ENCODE data around the gene ACSM3. TPM values are rescaled to one million over a fixed set of nuclear protein-coding genes. Genes with fewer than 3 reads are reported as not detected.

The ACSM3 gene
- total and polyA plus RNA-seq, 9 of the 15 experiments (the other 6 are each of a cell fraction or from before 2014, with no cell fraction given), result 112 to 420 (median 182) TPM

DNA sequence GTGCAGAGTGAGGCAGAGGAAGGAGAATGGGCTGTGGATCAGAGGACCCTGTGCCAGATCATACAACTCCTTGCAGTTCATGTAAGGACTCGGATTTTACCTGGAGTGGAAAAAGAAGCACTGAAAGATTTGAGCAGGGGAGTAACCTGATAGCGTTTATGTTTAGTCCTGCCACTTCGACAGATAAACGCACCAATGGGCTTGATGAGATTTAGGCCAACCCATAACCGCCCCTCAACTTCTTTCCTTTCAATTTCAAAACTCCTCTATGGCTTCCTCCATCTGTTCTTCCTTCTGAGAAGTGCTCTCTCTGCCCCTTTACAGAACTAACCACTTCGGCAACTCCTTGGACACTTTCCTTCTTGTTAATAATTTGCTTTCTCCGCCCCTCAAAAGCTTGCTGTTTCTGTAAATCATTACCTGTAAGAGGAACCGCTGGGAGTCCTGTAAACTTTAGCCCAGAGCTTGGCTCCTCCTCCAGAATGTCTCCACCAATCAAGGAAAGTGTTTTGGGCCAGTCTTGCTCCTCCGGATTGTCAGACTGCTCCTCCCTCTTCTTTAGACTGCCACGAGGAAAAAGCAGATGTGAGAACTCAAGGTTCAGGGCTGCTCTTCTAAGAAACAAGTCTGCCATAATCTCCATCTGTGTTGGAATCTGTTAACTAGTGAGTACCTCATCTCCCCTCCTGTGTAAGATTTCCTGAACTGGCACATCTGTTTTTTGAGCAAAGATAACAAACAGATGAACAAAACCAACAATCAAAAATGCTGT lies at the start of gene ACSM3 (continued):
- TF ChIP-seq REST (IDR thresholded peaks at IDR 0.05; ENCODE audit: borderline replicate concordance) (no peak), REST (CRISPR knock-in tag; IDR thresholded peaks at IDR 0.05; ENCODE audit: low read depth) (no peak), ZNF197 (CRISPR knock-in tag; IDR thresholded peaks at IDR 0.05; ENCODE audit: low read depth) (peak; percentile 72; the same call in 1 of the 2 replicates), MEF2A (IDR thresholded peaks at IDR 0.05; ENCODE audit: control insufficient read depth, low read depth, low read length) (no peak), ZNF253 (CRISPR knock-in tag; conservative IDR thresholded peaks at IDR 0.05) (no peak), ZNF143 (CRISPR knock-in tag; IDR thresholded peaks at IDR 0.05) (no peak), RBM22 (IDR thresholded peaks at IDR 0.05; ENCODE audit: low read depth, low read length, poor library complexity, severe bottlenecking) (no peak), VEZF1 (CRISPR knock-in tag; IDR thresholded peaks at IDR 0.05) (peak; percentile 43; the same call in 1 of the 2 replicates), MEF2D (tag; conservative IDR thresholded peaks at IDR 0.05; ENCODE audit: low read depth) (no peak), MECOM (CRISPR knock-in tag; IDR thresholded peaks at IDR 0.05) (no peak), EWSR1 (IDR thresholded peaks at IDR 0.05; ENCODE audit: borderline replicate concordance, low read depth, partially characterized antibody) (no peak), TGIF2 (CRISPR knock-in tag; IDR thresholded peaks at IDR 0.05) (no peak), TBP (optimal IDR thresholded peaks at IDR 0.05; ENCODE audit: low read depth, low read length) (peak; percentile 38), POLR2H (tag; IDR thresholded peaks at IDR 0.05; ENCODE audit: low read depth) (peak; percentile 87), PTTG1 (tag; IDR thresholded peaks at IDR 0.05; ENCODE audit: low read depth) (no peak), HDAC3 (IDR thresholded peaks at IDR 0.05; ENCODE audit: borderline replicate concordance, partially characterized antibody) (no peak)

Data from K562 (cell line).